ENCODE results near the gene RNF220.

GRCh38 chr1:44598167-44598566, 193.1 kb downstream of the RNF220 start:
- no peak for TF ChIP-seq POLR2A (IDR thresholded peaks at IDR 0.05)
- TF ChIP-seq CTCF (IDR thresholded peaks at IDR 0.05), result no peak
- TF ChIP-seq EP300 (IDR thresholded peaks at IDR 0.05), result no peak
